Fibroblast of lung (primary cell): Measurements from ENCODE around the gene PDE4D.

Experiments used
- EZH2 ChIP-seq: IDR thresholded peaks from 2 replicates; pipeline ENCODE4 v1.5.1; 2012; ENCODE audit warnings: low read length, control low read depth, mild to moderate bottlenecking; ENCODE audit errors: missing control alignments
- TF ChIP-seq, protein P1 (sequence below), 2 donors: IDR thresholded peaks in 1 of 2; conservative IDR thresholded peaks in 1 of 2; 1 replicate in 1 of 2; 2 replicates in 1 of 2; pipeline ENCODE4 v1.5.1; 2011 to 2012; ENCODE audit warnings: low read length in 2 of 2, control low read depth in 1 of 2, inconsistent platforms in 1 of 2, low read depth in 1 of 2, mild to moderate bottlenecking in 1 of 2

DNA sequence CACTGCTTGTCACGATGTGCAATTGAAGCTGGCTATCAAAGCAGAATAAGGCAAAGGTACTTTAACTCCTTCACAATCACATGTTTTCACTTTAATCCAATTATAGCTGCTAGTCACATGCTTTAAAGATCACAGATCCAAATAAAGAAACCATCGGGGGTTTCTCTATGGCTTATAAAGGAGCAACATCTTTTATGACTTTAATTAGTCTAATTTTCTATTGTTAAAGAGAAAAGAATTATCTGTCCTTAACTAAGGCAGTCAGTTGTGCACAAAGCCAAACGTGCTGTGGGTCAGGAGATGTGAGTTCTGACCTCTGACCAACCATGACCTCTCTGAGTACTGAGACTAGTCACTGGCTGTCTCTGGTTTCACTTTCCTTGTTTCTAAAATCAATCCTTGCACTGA is 749.6 kb downstream of the PDE4D start:
- TF ChIP-seq, protein P1, sequence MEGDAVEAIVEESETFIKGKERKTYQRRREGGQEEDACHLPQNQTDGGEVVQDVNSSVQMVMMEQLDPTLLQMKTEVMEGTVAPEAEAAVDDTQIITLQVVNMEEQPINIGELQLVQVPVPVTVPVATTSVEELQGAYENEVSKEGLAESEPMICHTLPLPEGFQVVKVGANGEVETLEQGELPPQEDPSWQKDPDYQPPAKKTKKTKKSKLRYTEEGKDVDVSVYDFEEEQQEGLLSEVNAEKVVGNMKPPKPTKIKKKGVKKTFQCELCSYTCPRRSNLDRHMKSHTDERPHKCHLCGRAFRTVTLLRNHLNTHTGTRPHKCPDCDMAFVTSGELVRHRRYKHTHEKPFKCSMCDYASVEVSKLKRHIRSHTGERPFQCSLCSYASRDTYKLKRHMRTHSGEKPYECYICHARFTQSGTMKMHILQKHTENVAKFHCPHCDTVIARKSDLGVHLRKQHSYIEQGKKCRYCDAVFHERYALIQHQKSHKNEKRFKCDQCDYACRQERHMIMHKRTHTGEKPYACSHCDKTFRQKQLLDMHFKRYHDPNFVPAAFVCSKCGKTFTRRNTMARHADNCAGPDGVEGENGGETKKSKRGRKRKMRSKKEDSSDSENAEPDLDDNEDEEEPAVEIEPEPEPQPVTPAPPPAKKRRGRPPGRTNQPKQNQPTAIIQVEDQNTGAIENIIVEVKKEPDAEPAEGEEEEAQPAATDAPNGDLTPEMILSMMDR (conservative IDR thresholded peaks at IDR 0.05 in 1 of 2, IDR thresholded peaks at IDR 0.05 in 1 of 2; ENCODE audit: low read depth in 1 of 2, low read length in 2 of 2) = no peak
- no peak for TF ChIP-seq EZH2
